HepG2 (cell line): ENCODE data around the gene ASGR1. TPM values are rescaled to one million over a fixed set of nuclear protein-coding genes. Genes with fewer than 3 reads are reported as not detected.

Experiments
- AKAP8 ChIP-seq: sonication (generic); formaldehyde crosslinking; IDR thresholded peaks from 2 replicates; pipeline ENCODE4 v1.5.1; 2020; ENCODE audit warnings: mild to moderate bottlenecking, missing genetic modification reagents
- ATF4 ChIP-seq, 2 experiments: fragments of 450-650 bp in 1 of 2; sonication (generic) in 1 of 2; formaldehyde crosslinking; IDR thresholded peaks; 2 replicates each; pipeline versions ENCODE4 v1.5.0 to v1.8.0; 2020 to 2022; ENCODE audit warnings: mild to moderate bottlenecking in 1 of 2, missing genetic modification reagents in 1 of 2
- CENPBD1 ChIP-seq: sonication (generic); formaldehyde crosslinking; IDR thresholded peaks from 2 replicates; pipeline ENCODE4 v1.8.0; 2022; ENCODE audit warnings: missing genetic modification reagents, low read depth, mild to moderate bottlenecking, borderline replicate concordance
- GFI1 ChIP-seq: sonication (generic); formaldehyde crosslinking; IDR thresholded peaks from 2 replicates; pipeline ENCODE4 v1.5.0; 2020; ENCODE audit warnings: missing genetic modification reagents, mild to moderate bottlenecking, borderline replicate concordance
- HIC2 ChIP-seq: sonication (generic); formaldehyde crosslinking; IDR thresholded peaks from 2 replicates; pipeline ENCODE4 v1.9.0; 2022; ENCODE audit warnings: low read depth, missing genetic modification reagents
- JARID2 ChIP-seq: sonication (generic); formaldehyde crosslinking; IDR thresholded peaks from 2 replicates; pipeline ENCODE4 v1.8.1; 2023; ENCODE audit warnings: missing genetic modification reagents, inconsistent platforms; ENCODE audit not compliant: insufficient replicate concordance
- KDM1A ChIP-seq: IDR thresholded peaks from 2 replicates; pipeline ENCODE4 v1.6.1; 2016; ENCODE audit warnings: missing compliant biosample characterization
- KLF15 ChIP-seq: sonication (generic); formaldehyde crosslinking; IDR thresholded peaks from 2 replicates; pipeline ENCODE4 v1.8.1; 2023; ENCODE audit warnings: borderline replicate concordance, mild to moderate bottlenecking, inconsistent platforms, missing genetic modification reagents, mixed read lengths
- KLF16 ChIP-seq, 2 experiments: sonication (generic) in 1 of 2; formaldehyde crosslinking in 1 of 2; IDR thresholded peaks; 2 replicates each; pipeline versions ENCODE4 v1.6.1 to v1.8.0; 2016 to 2023; ENCODE audit warnings: missing genetic modification reagents in 2 of 2, missing compliant biosample characterization in 1 of 2
- MAFK ChIP-seq, 2 experiments: IDR thresholded peaks in 1 of 2; conservative IDR thresholded peaks in 1 of 2; 2 replicates each; pipeline ENCODE4 v1.6.1; 2011; ENCODE audit warnings: improper control_type of control experiment in 2 of 2, low read length in 2 of 2
- MED1 ChIP-seq: sonication (generic); formaldehyde crosslinking; IDR thresholded peaks from 2 replicates; pipeline ENCODE4 v1.4.0; 2020; ENCODE audit warnings: missing genetic modification reagents
- POLR2A ChIP-seq, 2 experiments: IDR thresholded peaks; 2 replicates each; pipeline ENCODE4 v1.6.1; 2011; ENCODE audit warnings: low read depth in 2 of 2, low read length in 2 of 2, mild to moderate bottlenecking in 1 of 2, moderate library complexity in 1 of 2; ENCODE audit not compliant: insufficient read depth in 1 of 2
- PPARG ChIP-seq: conservative IDR thresholded peaks from 2 replicates; pipeline ENCODE4 v1.6.1; 2016; ENCODE audit warnings: missing biosample characterization, missing genetic modification reagents
- RAD21 ChIP-seq: fragments of 450-650 bp; formaldehyde crosslinking; IDR thresholded peaks from 2 replicates; pipeline ENCODE4 v1.5.0; 2020; ENCODE audit warnings: mild to moderate bottlenecking
- RBM22 ChIP-seq: fragments of 200-400 bp; formaldehyde crosslinking; optimal IDR thresholded peaks from 2 replicates; pipeline ENCODE3; 2017; ENCODE audit warnings: mild to moderate bottlenecking, low read length, moderate library complexity
- REPIN1 ChIP-seq: sonication (generic); formaldehyde crosslinking; IDR thresholded peaks from 2 replicates; pipeline ENCODE4 v1.8.0; 2022; ENCODE audit warnings: missing genetic modification reagents, low read depth, mild to moderate bottlenecking, borderline replicate concordance
- TBX3 ChIP-seq: fragments of 450-650 bp; IDR thresholded peaks from 2 replicates; pipeline ENCODE4 v1.6.1; 2017; ENCODE audit warnings: antibody characterized with exemption, mild to moderate bottlenecking, inconsistent platforms, borderline replicate concordance
- YY1 ChIP-seq: IDR thresholded peaks from 2 replicates; pipeline ENCODE4 v1.6.1; 2011; ENCODE audit warnings: low read length, low read depth, moderate library complexity, mild to moderate bottlenecking; ENCODE audit not compliant: insufficient read depth, insufficient replicate concordance
- ZNF652 ChIP-seq: IDR thresholded peaks from 2 replicates; pipeline ENCODE4 v1.6.1; 2016; ENCODE audit warnings: low read depth, borderline replicate concordance
- ZNF772 ChIP-seq: sonication (generic); formaldehyde crosslinking; IDR thresholded peaks from 2 replicates; pipeline ENCODE4 v1.5.0; 2020; ENCODE audit warnings: mild to moderate bottlenecking, missing genetic modification reagents
- polyA plus RNA-seq, 8 experiments: library from polyadenylated mRNA; depleted of rRNA in 3 of 8; stranded (reverse) in 7 of 8; unstranded in 1 of 8; fragments of >200 nt; fragmentation: Illumina TruSeq in 4 of 8; extraction: Trizol in 4 of 8; gene quantifications; 2 replicates each; pipeline versions ENCODE4 v1.2.1 to v1.2.3, GENCODE V29; 2011 to 2016; ENCODE audit warnings: low read depth in 4 of 8, missing spikeins in 1 of 8, mixed read lengths in 1 of 8; ENCODE audit not compliant: insufficient read depth in 1 of 8
- total RNA-seq, 5 experiments: library from RNA; depleted of rRNA; stranded (reverse); fragments of >200 nt; fragmentation: Illumina TruSeq; extraction: Trizol; gene quantifications; 2 replicates each; pipeline ENCODE4 v1.2.3, GENCODE V29; 2016; ENCODE audit warnings: low read depth in 1 of 5
- TF ChIP-seq, protein P1 (sequence below): sonication (generic); formaldehyde crosslinking; IDR thresholded peaks from 2 replicates; pipeline ENCODE4 v1.9.0; 2021; ENCODE audit warnings: missing genetic modification reagents, borderline replicate concordance
- TF ChIP-seq, protein P2 (sequence below): IDR thresholded peaks from 2 replicates; pipeline ENCODE4 v1.6.1; 2018; ENCODE audit warnings: missing genetic modification reagents, mild to moderate bottlenecking, missing compliant biosample characterization

ASGR1 gene
- total and polyA plus RNA-seq, 2 of the 13 experiments (the other 11 are each of a cell fraction or from before 2014, with no cell fraction given), result 353 to 796 TPM

- TF ChIP-seq ATF4 (CRISPR knock-in tag; IDR thresholded peaks at IDR 0.05), result no peak
- peak in 1 of 2 experiments; percentile 96; a peak in 2 of 4 replicates for TF ChIP-seq KLF16 (CRISPR knock-in tag; IDR thresholded peaks at IDR 0.05)
- TF ChIP-seq GFI1 (CRISPR knock-in tag), result peak; percentile 85
- TF ChIP-seq, protein P1, sequence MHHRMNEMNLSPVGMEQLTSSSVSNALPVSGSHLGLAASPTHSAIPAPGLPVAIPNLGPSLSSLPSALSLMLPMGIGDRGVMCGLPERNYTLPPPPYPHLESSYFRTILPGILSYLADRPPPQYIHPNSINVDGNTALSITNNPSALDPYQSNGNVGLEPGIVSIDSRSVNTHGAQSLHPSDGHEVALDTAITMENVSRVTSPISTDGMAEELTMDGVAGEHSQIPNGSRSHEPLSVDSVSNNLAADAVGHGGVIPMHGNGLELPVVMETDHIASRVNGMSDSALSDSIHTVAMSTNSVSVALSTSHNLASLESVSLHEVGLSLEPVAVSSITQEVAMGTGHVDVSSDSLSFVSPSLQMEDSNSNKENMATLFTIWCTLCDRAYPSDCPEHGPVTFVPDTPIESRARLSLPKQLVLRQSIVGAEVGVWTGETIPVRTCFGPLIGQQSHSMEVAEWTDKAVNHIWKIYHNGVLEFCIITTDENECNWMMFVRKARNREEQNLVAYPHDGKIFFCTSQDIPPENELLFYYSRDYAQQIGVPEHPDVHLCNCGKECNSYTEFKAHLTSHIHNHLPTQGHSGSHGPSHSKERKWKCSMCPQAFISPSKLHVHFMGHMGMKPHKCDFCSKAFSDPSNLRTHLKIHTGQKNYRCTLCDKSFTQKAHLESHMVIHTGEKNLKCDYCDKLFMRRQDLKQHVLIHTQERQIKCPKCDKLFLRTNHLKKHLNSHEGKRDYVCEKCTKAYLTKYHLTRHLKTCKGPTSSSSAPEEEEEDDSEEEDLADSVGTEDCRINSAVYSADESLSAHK (CRISPR knock-in tag), result no peak
- TF ChIP-seq REPIN1 (CRISPR knock-in tag), result no peak; the same call in 1 of the 2 replicates
- peak; percentile 78 to 88 for TF ChIP-seq POLR2A (IDR thresholded peaks at IDR 0.05; ENCODE audit: insufficient read depth in 1 of 2, low read depth in 2 of 2, low read length in 2 of 2)
- no peak for TF ChIP-seq RBM22
- peak; percentile 100 for TF ChIP-seq KDM1A (CRISPR knock-in tag)
- TF ChIP-seq CENPBD1 (CRISPR knock-in tag), result no peak
- peak; percentile 94 for TF ChIP-seq MED1 (CRISPR knock-in tag)
- peak; percentile 71 for TF ChIP-seq ZNF772 (CRISPR knock-in tag)
- 0 out of 2 replicates have a peak, but pooled peaks have one; percentile 66 for TF ChIP-seq KLF15 (CRISPR knock-in tag)
- peak; percentile 95 for TF ChIP-seq HIC2 (CRISPR knock-in tag)
- no peak for TF ChIP-seq JARID2
- no peak for TF ChIP-seq MAFK (conservative IDR thresholded peaks at IDR 0.05 in 1 of 2, IDR thresholded peaks at IDR 0.05 in 1 of 2; ENCODE audit: low read length in 2 of 2)
- peak; percentile 43 for TF ChIP-seq RAD21 (CRISPR knock-in tag)
- TF ChIP-seq TBX3, result peak; percentile 47; the same call in 1 of the 2 replicates
- TF ChIP-seq PPARG, result peak; percentile 62
- no peak for TF ChIP-seq ZNF652 (CRISPR knock-in tag)
- TF ChIP-seq, protein P2, sequence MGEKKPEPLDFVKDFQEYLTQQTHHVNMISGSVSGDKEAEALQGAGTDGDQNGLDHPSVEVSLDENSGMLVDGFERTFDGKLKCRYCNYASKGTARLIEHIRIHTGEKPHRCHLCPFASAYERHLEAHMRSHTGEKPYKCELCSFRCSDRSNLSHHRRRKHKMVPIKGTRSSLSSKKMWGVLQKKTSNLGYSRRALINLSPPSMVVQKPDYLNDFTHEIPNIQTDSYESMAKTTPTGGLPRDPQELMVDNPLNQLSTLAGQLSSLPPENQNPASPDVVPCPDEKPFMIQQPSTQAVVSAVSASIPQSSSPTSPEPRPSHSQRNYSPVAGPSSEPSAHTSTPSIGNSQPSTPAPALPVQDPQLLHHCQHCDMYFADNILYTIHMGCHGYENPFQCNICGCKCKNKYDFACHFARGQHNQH (CRISPR knock-in tag), result peak; percentile 76
- TF ChIP-seq AKAP8 (CRISPR knock-in tag), result peak; percentile 84; the same call in 1 of the 2 replicates
- TF ChIP-seq YY1, result peak; percentile 9
Observed at GRCh38 chr17:7179317-7180254, at the start of gene ASGR1 (continued).
